Measurements from ENCODE around the gene MUC22. TPM values are rescaled to one million over a fixed set of nuclear protein-coding genes. Genes with fewer than 3 reads are reported as not detected.

The MUC22 gene
- total RNA-seq, 1 experiment from 2014 or later, result not detected

DNA sequence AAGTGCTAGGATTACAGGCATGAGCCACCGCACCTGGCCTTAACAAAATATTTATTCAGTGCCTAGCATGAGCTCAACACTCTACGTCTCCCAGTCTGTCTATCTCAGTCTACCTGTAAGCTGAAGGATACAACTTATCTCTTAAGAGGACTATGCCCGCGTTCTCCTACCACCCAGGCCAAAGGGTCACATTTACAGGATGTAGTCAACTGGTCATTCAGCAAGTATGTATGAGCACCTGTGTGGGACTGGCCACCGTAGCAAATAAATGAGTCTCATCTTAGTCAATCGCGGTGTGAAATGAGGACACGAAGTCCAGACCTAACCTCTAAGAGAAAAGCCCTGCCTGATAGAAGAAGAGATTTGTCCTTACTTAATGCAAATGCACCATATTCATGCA is 49.9 kb downstream of the MUC22 start:
- POLR2A ChIA-PET, result interaction anchor here (0.6 kb wide), 1 partner anchor 532 kb away, joined by 10 read pairs; no protein-coding TSS in a partner anchor
- no peak for TF ChIP-seq HMGA2 (CRISPR knock-in tag; IDR thresholded peaks at IDR 0.05)
- TF ChIP-seq, protein P1, sequence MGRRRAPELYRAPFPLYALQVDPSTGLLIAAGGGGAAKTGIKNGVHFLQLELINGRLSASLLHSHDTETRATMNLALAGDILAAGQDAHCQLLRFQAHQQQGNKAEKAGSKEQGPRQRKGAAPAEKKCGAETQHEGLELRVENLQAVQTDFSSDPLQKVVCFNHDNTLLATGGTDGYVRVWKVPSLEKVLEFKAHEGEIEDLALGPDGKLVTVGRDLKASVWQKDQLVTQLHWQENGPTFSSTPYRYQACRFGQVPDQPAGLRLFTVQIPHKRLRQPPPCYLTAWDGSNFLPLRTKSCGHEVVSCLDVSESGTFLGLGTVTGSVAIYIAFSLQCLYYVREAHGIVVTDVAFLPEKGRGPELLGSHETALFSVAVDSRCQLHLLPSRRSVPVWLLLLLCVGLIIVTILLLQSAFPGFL (CRISPR knock-in tag; IDR thresholded peaks at IDR 0.05; ENCODE audit: borderline replicate concordance), result no peak
- no peak for TF ChIP-seq ZNF121 (CRISPR knock-in tag; IDR thresholded peaks at IDR 0.05)
- TF ChIP-seq, protein P2, sequence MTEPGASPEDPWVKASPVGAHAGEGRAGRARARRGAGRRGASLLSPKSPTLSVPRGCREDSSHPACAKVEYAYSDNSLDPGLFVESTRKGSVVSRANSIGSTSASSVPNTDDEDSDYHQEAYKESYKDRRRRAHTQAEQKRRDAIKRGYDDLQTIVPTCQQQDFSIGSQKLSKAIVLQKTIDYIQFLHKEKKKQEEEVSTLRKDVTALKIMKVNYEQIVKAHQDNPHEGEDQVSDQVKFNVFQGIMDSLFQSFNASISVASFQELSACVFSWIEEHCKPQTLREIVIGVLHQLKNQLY (CRISPR knock-in tag; IDR thresholded peaks at IDR 0.05), result no peak
- no peak for TF ChIP-seq ELF4 (CRISPR knock-in tag; IDR thresholded peaks at IDR 0.05; ENCODE audit: low read depth)
- TF ChIP-seq, protein P3, sequence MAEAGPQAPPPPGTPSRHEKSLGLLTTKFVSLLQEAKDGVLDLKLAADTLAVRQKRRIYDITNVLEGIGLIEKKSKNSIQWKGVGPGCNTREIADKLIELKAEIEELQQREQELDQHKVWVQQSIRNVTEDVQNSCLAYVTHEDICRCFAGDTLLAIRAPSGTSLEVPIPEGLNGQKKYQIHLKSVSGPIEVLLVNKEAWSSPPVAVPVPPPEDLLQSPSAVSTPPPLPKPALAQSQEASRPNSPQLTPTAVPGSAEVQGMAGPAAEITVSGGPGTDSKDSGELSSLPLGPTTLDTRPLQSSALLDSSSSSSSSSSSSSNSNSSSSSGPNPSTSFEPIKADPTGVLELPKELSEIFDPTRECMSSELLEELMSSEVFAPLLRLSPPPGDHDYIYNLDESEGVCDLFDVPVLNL (CRISPR knock-in tag; IDR thresholded peaks at IDR 0.05; ENCODE audit: borderline replicate concordance, low read depth), result no peak
- TF ChIP-seq SOX15 (CRISPR knock-in tag; IDR thresholded peaks at IDR 0.05), result no peak

DNA sequence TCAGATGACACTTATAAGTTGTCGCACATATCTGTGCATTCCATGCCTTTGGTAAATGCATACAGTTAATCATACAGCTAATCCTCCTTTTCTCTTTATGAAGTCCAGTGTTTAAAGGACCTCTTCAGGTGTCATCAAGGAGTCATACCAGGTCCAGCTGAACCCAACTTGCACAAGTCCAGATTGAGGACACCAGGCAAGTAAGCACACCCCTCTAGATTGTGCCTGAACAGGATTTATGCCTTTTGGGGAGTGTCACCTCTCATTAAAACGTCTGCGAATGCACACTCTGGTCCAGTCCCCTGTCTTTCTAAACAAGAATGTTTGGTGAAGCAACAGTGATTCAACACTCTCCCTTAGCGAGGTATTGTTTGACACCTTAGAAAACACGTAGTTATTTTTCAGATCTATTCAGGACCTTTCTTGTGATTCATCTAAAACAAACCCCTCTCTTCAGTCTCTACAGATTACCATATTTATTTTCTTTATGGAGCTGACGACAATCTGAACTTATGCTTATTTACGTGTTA is 53.7 kb downstream of the MUC22 start:
- Mint-ChIP-seq H3K9me3 (no peaks in the 10 kb centered on the region), H3K4me3 (no peak overlapping the region), H3K4me1 (peaks cover 3% of the 10 kb centered on the region), H3K27me3 (ENCODE audit: low read depth) (no peaks in the 10 kb centered on the region), H3K36me3 (no peaks in the 10 kb centered on the region), H3K27ac (no peak overlapping the region)
- ATAC-seq (no peak), DNase-seq (ENCODE audit: low spot score) (no peak)
- POLR2A ChIA-PET, result no interaction called here
- CTCF ChIA-PET, result interaction anchor here (1.3 kb wide), 1 partner anchor 23 kb away, joined by 5 read pairs; no protein-coding TSS in a partner anchor
- TF ChIP-seq GABPB1 (CRISPR knock-in tag; IDR thresholded peaks at IDR 0.05) (no peak), FOXK1 (CRISPR knock-in tag; IDR thresholded peaks at IDR 0.05) (no peak), ZNF416 (CRISPR knock-in tag; IDR thresholded peaks at IDR 0.05) (no peak), GTF2I (CRISPR knock-in tag; conservative IDR thresholded peaks at IDR 0.05) (no peak), PRRX2 (CRISPR knock-in tag; IDR thresholded peaks at IDR 0.05) (no peak), ETV6 (CRISPR knock-in tag; IDR thresholded peaks at IDR 0.05) (no peak)
- TF ChIP-seq, protein P4, sequence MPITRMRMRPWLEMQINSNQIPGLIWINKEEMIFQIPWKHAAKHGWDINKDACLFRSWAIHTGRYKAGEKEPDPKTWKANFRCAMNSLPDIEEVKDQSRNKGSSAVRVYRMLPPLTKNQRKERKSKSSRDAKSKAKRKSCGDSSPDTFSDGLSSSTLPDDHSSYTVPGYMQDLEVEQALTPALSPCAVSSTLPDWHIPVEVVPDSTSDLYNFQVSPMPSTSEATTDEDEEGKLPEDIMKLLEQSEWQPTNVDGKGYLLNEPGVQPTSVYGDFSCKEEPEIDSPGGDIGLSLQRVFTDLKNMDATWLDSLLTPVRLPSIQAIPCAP (CRISPR knock-in tag; IDR thresholded peaks at IDR 0.05), result no peak
- TF ChIP-seq, protein P5, sequence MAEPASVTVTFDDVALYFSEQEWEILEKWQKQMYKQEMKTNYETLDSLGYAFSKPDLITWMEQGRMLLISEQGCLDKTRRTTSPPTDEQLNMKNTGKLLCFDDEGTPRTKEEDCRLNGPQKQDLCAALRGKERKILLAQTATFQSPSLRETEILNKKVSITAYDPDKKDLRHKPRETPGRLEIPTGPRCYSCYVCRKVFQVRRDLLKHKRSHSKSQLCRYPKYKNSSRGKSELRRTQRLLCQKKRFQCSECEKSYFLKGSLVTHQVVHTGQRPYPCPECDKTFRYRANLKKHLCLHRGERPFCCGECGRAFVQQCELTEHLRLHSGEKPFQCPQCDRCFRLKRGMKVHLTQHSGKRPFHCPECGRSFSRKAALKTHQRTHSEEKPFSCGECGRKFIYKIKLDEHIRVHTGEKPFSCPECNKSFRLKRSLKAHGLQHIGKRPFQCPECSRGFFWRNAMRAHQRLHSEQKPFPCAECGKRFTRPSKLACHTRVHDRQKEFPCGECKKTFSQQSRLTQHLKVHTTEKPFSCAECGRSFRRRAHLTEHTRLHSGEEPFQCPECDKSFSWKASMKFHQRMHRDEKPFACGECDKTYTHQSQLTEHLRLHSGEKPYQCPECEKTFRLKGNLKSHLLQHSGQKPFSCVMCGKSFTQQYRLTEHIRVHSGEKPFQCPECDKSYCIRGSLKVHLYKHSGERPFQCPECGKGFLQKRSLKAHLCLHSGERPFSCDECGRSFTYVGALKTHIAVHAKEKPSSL (CRISPR knock-in tag; conservative IDR thresholded peaks at IDR 0.05), result no peak
- TF ChIP-seq, protein P6, sequence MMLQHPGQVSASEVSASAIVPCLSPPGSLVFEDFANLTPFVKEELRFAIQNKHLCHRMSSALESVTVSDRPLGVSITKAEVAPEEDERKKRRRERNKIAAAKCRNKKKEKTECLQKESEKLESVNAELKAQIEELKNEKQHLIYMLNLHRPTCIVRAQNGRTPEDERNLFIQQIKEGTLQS (CRISPR knock-in tag; conservative IDR thresholded peaks at IDR 0.05), result no peak
- TF ChIP-seq, protein P2 (CRISPR knock-in tag; IDR thresholded peaks at IDR 0.05), result no peak
- TF ChIP-seq, protein P7, sequence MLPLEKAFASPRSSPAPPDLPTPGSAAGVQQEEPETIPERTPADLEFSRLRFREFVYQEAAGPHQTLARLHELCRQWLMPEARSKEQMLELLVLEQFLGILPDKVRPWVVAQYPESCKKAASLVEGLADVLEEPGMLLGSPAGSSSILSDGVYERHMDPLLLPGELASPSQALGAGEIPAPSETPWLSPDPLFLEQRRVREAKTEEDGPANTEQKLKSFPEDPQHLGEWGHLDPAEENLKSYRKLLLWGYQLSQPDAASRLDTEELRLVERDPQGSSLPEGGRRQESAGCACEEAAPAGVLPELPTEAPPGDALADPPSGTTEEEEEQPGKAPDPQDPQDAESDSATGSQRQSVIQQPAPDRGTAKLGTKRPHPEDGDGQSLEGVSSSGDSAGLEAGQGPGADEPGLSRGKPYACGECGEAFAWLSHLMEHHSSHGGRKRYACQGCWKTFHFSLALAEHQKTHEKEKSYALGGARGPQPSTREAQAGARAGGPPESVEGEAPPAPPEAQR (CRISPR knock-in tag; IDR thresholded peaks at IDR 0.05), result no peak
- TF ChIP-seq, protein P3 (CRISPR knock-in tag; IDR thresholded peaks at IDR 0.05; ENCODE audit: borderline replicate concordance, low read depth), result no peak
- TF ChIP-seq, protein P8, sequence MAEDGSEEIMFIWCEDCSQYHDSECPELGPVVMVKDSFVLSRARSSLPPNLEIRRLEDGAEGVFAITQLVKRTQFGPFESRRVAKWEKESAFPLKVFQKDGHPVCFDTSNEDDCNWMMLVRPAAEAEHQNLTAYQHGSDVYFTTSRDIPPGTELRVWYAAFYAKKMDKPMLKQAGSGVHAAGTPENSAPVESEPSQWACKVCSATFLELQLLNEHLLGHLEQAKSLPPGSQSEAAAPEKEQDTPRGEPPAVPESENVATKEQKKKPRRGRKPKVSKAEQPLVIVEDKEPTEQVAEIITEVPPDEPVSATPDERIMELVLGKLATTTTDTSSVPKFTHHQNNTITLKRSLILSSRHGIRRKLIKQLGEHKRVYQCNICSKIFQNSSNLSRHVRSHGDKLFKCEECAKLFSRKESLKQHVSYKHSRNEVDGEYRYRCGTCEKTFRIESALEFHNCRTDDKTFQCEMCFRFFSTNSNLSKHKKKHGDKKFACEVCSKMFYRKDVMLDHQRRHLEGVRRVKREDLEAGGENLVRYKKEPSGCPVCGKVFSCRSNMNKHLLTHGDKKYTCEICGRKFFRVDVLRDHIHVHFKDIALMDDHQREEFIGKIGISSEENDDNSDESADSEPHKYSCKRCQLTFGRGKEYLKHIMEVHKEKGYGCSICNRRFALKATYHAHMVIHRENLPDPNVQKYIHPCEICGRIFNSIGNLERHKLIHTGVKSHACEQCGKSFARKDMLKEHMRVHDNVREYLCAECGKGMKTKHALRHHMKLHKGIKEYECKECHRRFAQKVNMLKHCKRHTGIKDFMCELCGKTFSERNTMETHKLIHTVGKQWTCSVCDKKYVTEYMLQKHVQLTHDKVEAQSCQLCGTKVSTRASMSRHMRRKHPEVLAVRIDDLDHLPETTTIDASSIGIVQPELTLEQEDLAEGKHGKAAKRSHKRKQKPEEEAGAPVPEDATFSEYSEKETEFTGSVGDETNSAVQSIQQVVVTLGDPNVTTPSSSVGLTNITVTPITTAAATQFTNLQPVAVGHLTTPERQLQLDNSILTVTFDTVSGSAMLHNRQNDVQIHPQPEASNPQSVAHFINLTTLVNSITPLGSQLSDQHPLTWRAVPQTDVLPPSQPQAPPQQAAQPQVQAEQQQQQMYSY (CRISPR knock-in tag; IDR thresholded peaks at IDR 0.05), result no peak
- TF ChIP-seq, protein P9, sequence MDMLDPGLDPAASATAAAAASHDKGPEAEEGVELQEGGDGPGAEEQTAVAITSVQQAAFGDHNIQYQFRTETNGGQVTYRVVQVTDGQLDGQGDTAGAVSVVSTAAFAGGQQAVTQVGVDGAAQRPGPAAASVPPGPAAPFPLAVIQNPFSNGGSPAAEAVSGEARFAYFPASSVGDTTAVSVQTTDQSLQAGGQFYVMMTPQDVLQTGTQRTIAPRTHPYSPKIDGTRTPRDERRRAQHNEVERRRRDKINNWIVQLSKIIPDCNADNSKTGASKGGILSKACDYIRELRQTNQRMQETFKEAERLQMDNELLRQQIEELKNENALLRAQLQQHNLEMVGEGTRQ (CRISPR knock-in tag; IDR thresholded peaks at IDR 0.05), result no peak

More for the DNA sequence above, 49.9 kb downstream of the MUC22 start:
- CTCF ChIA-PET, result interaction anchor here (0.7 to 3.8 kb wide), 7 partner anchors 10 to 397 kb away, joined by 3 to 25 read pairs (median 5); no protein-coding TSS in a partner anchor
- peaks cover 12% of the 10 kb centered on the region for H3K4me1 Mint-ChIP-seq
- H3K27ac Mint-ChIP-seq, result no peak overlapping the region
- no peaks in the 10 kb centered on the region for H3K9me3 Mint-ChIP-seq
- no peaks in the 10 kb centered on the region for H3K36me3 Mint-ChIP-seq
- no peak overlapping the region for H3K4me3 Mint-ChIP-seq
- H3K27me3 Mint-ChIP-seq (ENCODE audit: low read depth), result no peaks in the 10 kb centered on the region; the same call in 1 of the 2 replicates
- ATAC-seq, result no peak
- DNase-seq (ENCODE audit: low spot score), result no peak
